EH (cell line): ENCODE data around the gene NKPD1.

Source experiments
- DNase-seq: peaks from one replicate; pipeline ENCODE4 v3.0.0-alpha.2; 2015; ENCODE audit warnings: low read depth

NKPD1 gene, protein sequence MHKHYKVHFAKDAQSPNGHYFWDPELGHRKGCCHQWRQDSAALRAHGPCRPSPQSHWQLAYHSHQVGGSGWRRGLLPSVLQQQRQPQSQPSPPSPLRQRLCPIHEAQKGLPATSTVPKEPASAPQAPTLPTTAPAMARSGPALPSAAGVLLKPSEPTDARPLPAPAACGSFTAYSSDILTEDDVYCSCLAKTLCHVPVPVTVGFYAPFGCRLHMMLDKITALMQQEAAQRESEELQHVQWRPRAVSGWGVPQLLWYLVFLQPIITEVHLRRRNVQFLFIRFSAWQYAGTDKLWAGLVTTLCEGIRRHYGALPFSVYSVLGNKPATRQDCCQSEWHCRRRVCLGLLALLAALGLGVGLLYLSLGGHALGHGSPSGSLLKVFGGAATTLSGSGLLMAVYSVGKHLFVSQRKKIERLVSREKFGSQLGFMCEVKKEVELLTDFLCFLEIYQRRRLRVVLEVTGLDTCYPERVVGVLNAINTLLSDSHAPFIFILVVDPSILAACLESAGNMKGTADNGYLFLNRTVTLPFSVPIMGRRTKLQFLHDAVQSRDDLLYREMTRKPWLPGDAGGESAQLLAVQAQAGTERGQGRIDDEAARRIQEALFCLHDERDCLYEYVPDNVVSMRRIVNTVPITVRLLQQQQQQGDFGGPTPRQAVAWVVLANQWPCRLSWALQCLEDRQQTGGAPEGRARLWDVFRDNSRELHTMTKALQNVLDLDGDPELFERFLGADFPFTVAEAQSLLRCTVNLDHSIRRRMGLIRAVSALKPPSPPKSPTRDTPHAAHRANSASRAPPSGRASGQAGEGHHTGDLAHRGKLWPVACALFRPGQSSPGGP

DNA sequence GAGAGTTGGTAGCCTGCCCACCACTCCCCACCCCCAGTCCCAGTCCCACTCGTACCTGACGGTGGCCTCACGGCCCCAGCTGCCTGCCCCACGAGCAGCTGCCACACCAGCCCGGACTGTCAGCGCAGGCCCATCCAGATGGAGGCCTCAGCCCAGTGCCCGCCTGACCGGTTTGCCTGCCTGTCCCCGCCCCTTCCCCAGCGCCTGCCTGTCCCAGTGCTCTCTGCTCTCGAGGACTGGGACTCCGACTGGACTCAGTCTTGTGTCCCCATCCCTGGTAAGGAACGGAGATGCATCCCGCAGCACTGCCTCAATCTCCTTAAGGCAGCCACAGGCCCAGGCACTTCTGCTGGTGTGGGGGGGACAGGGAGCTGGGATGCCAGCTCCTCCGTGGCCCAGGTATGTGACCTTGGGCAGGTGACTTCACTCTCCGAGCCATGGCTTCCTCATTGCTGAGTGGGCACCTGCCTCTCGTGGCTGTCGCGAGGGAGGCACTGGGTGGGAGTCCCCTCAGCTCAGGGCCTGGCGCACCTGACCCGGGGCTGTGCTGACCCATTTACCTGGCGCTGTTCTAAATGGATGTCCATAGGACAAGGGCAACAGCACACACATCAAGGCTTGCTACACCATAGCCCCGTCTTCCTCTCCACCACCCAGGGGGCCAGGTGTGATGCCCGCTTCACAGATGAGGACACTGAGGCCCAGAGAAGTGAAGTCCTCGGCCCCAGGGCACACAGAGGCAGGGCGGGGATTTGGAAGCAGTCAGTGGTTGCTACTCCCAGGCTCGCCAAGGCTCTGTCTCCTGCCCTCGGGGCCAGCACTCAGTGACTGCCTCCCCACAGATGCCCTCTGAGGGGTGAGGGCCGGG lies at the start of gene NKPD1:
TSS of gene NKPD1 (minus strand) at position 113 of the 868 bp plus-strand sequence. CDS start 832 bp downstream, outside the sequence.
- DNase-seq, result no peak

DNA sequence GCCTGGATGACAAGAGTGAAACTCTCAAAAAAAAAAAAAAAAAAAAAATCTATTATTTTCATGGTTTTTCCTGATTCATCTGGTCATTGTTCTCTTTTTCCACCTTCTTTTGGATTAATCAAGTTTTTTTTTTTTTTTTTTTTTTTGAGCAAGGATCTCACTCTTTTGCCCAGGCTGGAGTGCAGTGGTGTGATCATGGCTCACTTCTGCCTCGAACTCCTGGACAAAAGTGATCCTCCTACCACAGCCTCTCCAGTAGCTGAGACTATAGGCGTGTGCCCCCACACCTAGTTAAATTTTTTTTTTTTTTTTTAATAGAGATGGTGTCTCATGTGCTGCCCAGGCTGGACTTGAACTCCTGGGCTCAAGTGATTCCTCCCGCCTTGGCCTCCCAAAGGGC lies 45.5 kb upstream of the NKPD1 start:
- no peak for DNase-seq

DNA sequence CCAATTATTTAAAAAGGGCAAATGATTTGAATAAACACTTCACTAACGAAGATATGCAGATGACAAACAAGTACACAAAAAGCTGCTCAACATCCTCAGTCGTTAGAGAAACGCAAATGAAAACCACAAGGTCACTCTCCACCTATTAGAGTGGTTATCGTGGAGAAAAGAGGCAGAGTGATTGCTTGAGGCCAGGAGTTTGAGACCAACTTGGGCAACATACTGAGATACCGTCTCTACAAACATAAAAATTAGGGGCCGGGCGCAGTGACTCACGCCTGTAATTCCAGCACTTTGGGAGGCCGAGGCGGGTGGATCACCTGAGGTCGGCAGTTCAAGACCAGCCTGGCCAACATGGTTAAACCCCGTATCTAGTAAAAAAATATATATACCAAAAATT lies 45.0 kb upstream of the NKPD1 start:
- DNase-seq, result no peak

DNA sequence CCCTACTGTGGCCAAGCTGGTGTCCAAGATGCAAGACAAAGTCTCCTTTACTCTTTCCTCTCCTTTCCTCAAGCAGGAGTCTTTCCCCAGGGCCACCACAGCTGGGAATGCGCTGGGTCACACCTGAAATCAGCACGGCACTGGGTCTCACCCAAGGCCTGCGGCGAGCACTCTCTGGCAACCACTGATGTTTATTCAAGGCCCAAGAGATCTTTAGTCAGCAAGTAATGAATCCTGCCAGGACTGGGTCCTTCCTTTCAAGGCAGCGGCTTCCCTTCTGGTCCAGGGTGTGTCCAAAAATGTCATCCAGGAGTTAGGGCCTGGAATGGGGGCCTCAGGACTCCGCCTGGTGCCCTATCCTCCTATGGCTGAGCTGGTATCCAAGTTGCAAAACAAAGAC lies 41.9 kb upstream of the NKPD1 start:
- DNase-seq, result no peak

DNA sequence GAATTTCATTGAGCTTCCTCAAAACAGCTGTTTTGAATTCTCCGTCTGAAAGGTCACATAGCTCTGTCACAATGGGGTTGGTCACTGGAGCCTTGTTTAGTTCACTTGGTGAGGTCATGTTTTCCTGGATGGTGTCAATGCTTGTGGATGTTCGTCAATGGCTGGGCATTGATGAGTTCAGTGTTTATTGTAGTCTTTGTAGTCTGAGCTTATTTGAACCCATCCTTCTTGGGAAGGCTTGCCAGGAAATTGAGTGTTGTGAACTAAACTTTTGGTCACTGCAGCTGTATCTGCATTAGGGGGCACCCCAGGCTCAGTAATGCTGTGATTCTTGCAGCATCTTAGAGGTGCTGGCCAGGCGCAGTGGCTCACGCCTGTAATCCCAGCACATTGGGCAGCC lies 39.8 kb upstream of the NKPD1 start:
- peak; percentile 63 for DNase-seq

DNA sequence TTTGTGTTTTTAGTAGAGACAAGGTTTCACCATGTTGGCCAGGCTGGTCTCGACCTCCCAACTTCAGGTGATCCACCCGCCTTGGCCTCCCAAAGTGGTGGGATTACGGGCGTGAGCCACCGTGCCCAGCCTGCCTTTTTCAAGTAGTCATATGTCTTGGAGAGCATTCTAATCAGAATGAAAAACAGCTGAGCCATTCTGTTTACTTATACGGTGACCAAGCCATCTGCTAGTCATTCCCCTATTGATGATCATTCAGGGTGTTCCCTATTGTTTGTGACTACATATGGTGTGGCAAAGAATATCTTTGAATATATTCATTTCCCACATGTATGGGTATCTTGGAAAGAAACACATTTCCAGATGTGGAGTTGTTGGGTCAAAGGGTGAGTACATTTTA lies 35.0 kb upstream of the NKPD1 start:
- DNase-seq, result peak; percentile 54

DNA sequence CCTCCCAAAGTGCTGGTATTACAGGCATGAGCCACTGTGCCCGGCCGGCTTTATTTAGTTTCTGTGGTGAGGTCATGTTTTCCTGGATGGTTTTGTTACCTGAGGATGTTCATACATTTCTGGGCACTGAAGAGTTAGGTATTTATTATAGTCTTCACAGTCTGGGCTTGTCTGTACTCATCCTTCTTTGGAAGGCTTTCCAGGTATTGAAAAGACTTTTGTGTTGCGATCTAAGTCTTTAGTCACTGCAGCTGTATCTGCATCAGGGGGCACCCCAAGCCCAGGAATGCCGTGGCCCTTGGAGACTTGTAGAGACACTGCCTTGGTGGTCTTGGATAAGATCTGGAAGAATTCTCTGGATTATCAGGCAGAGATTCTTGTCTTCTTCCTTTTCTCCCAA lies 30.6 kb upstream of the NKPD1 start:
- no peak for DNase-seq

DNA sequence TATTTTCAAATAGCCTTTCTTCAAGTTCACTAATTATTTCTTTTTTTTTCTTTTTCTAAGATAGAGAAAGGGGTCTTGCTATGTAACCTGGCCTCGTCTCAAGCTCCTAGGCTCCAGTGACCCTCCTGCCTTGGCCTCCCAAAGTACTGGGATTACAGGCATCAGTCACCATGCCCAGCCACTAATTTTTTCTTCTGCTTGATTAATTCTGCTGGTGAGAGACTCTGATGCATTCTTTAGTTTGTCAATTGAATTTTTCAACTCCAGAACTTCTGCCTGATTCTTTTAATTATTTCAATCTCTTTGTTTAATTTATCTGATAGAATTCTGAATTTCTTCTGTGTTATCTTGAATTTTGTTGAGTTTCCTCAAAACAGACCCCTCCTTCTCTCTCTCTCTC lies 29.2 kb upstream of the NKPD1 start:
- DNase-seq, result no peak

DNA sequence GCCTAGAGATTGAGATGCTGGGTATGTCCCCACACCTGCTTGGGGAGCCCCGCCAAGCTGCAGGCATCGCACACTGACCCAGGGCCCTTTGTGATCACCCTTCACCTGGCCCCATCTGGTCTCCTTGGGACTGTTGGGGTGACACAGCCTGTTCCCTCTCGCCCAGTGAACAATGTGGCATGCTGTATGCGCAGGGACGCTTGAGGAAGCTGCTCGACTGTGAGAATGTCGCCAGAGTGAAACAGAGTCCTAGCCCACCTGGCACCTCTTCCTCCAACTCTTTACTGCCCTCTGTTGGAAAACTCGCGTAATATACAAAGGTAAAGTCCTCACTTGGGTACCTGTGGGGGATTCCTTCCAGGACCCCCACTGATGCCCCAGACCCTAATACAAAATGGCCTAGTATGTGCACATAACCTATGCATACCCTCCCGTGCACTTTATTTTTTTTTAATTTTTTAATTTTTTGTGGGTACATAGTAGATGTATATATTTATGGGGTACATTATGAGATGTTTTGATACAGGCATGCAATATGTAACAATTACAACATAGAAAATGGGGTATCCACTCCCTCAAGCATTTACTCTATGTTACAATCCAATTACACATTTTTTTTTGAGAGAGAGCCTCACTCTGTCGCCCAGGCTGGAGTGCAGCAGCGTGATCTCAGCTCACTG lies 26.8 kb upstream of the NKPD1 start:
- no peak for DNase-seq

DNA sequence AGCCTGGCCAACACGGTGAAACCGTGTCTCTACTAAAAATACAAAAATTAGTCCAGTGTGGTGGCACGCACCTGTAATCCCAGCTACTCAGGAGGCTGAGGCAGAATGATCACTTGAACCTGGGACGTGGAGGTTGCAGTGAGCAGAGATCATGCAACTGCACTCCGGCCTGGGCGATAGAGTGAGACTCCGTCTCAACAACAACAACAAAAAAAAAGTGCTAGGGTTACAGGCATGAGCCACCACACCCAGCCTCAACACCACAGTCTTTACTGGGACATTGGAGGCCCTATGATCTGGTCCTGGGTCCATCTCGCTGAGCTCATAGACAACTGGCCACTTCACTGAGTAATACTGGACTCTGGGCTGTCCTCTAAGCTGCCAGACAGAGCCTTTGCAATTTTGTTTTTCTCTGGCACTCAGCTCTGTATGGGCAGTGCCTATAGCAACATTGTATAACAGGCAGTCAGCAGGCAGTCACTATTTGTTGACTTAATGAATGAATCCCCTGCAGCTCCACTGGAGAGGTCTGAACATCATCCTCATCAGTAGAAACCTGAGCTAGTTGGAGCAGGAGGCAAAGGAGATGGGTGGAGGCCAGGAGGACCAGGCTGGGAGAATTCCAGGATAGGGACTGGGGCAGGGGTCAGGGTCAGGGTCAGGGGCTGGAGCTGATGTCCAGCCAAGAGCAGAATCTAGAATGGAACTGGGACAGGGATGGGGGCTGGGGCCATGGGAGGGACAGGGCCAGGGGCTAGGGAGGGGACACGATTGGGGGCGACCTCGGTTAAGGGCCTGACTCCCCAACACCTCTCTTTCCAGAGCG lies 25.9 kb upstream of the NKPD1 start:
- DNase-seq, result peak; percentile 34

DNA sequence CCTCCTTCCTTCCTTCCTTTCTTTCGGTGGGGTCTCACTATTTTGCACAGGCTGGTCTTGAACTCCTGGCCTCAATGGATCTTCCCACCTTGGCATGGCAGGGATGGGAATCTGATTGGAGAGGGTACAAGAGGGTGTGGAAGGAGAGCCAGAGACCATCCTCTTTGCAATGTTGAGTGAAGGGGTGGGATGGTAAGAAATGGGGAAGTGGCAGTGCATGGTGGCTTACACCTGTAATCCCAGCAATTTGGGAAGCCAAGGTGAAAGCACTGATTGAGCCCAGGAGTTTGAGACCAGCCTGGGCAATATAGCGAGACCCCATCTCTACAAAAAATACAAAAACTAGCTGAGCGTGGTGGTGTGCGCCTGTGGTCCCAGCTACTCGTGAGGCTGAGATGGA lies 23.3 kb upstream of the NKPD1 start:
- no peak for DNase-seq

DNA sequence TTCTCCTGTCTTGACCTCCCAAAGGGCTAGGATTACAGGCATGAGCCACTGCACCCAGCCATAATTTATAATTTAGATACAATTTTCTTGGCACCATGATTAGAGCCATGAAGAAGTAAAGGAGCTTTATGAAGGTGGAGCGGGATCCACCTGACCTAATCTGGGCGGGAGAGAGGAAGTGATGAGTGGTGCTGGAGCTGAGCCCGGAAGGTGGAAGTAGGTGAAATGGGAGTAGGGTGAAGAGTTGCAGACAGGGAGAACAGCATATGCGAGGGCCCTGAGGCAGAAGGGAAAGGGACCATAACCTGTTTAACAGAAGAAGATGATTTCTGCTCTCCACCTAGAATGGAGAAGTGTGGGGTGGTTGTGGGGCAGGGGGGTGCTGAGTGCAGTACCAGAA lies 22.0 kb upstream of the NKPD1 start:
- no peak for DNase-seq

DNA sequence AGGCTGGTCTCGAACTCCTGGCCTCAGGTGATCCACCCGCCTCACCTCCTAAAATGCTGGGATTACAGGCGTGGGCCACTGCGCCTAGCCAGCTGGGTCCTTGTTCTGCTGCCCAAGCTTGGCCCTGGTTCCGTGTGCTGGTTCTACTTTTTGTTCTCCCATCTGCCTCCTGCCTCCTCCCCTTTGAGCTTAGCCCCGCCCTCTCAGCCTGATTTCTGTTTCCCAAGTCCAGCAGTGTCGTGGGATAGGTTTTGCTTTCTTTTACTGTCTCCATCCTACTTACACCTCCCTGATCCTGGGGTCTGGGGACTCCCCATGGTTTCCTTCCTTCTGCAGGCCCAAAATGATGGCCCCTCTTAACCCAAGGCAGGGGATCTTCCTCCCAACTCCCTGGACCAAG lies 20.2 kb upstream of the NKPD1 start:
- DNase-seq, result no peak

DNA sequence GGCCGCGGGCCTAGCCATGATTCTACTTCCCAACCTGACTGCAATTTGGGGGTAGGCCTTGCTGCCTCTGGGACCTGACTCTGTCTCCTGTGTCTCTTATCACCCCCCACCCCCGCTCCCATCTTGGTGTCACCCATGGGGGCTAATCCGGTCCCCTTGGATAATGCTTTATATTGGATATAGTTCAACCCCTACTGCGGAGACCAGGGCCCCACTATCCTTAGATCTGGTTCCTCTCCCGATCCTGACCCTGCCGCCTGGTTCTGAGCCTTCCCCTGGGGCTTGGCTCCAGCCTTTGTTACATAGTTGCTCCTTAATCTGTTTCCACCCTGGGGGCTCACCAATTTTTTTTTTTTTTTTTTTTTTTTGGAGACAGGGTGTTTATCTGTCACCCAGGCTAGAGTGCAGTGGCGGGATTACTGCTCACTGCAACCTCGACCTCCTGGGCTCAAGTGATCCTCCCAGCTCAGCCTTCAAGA lies 19.1 kb upstream of the NKPD1 start:
- DNase-seq, result no peak

DNA sequence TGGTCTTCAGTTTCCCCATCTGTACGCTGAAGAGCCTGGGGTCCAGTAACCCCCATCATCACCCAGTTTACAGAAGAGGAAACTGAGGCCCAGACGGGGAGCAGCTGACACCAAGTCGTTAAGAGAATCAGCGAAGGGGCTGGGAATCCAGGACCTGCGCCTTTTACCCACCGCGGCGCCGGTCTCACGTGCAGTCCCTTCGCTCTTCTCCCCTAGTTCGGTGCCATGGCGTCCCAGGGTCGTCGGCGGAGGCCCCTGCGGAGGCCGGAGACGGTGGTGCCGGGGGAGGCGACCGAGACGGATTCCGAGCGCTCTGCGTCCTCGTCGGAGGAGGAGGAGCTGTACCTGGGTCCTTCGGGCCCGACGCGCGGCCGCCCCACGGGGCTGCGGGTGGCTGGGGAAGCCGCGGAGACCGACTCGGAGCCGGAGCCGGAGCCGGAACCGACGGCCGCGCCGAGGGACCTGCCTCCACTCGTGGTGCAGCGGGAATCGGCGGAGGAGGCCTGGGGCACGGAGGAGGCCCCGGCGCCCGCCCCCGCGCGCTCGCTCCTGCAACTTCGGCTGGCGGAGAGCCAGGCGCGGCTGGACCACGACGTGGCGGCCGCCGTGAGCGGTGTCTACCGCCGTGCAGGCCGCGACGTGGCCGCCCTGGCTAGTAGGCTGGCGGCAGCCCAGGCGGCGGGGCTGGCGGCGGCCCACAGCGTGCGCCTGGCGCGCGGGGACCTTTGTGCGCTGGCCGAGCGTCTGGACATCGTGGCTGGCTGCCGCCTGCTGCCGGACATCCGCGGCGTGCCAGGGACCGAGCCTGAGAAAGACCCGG lies 18.5 kb upstream of the NKPD1 start:
- DNase-seq, result peak; percentile 50

DNA sequence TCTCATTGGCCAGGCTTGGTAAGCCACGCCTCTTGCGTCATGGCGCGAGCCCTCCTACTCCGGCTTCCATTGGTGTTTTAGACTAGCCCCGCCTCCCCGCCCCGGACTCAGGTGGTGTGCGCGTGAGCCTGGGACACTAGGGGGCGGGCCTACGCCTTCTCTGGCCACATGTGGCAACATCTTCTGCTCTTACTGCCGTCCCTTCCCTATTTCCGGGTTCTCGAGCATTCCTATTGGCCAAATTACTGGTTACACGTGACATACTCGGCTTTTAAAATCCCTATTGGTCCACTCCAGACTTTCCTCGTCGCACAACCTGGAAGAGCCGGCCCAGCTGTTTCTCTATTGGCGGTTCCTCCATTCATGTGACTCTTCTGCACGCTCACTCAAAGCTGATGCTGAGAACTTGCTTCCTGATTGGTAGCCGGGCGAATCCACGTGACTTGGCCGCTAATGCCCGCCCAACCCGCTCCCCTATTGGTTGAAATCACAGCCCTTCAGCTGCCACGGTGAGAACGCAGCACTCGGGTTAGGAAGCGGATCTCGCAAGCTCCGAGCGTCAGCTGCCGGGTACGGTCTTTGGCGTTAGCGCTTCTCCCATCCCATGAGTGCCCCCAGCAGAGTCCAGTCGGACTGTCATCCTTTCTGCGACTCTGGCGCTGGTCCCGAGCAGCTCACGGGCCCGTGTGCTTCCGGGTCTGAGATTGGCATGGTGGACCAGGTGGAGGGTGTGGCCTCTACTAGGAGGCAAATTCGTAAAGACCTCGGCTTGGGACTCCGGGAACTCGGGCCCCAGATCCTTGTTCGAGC lies 17.7 kb upstream of the NKPD1 start, which contains the start of gene BLOC1S3:
TSS of gene BLOC1S3 (plus strand) at position 523 of the 810 bp plus-strand sequence. CDS start 513 bp downstream, outside the sequence.
- DNase-seq, result peak; percentile 100

DNA sequence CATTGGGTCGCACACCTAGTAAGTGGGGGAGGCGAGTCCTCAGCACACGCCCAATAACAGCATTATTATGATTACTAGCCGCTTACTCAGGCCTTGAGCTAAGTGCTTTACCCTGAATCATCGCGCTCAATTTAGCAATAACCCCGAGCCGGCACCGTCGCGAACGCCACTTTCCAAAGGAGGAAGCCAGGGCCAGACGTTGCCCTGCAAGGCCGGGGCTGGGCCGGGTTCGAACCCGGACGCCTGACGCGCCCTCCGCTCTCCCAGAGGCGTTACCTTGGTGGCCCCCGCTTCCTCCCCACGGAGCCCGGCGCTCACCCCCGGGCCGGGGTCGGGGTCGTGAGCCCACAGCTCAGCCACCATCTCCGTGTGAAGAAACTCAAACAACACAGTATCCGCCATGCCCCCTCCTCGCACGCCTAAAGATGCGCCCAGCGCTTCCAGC lies 17.1 kb upstream of the NKPD1 start, which contains the start of gene TRAPPC6A:
TSS of gene TRAPPC6A (minus strand) at position 421 of the 445 bp plus-strand sequence. CDS start at position 402, 19 bp downstream.
- DNase-seq, result peak; percentile 65

DNA sequence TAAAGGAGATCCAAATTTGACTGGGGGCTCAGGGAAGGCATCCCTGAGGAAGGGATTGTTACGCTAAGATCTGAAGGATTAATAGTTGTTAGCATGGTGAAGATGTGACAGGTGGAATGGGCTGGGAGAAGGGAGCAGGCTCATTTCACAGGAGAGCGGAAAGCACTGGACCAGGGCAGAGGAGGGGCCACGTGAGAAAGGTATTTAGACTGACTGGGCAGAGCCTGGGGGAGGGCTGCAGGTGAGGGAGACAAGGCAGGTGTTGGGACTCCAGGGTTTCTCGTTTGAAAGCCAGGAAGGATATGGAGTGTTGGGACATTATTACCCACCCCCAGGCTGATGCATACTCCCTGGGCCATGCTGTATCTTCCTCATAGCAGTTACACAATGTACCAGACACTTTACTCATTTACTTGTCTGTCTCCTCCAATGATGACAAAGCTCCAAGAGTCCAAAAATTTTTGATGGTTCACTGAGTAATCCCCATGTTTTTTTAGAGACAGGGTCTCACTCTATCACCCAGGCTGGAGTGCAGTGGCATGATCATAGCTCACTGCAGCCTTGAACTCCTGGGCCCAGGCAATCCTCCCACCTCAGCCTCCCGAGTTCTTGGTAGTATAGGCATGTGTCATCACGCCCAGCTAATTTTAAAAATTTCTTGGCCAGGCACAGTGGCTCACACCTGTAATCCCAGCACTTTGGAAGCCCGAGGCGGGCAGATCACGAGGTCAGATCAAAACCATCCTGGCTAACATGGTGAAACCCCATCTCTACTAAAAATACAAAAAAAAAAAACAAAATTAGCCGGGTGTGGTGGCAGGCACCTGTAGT lies 14.9 kb upstream of the NKPD1 start:
- no peak for DNase-seq
